ENCODE measurements around the gene FAF2.

DNA sequence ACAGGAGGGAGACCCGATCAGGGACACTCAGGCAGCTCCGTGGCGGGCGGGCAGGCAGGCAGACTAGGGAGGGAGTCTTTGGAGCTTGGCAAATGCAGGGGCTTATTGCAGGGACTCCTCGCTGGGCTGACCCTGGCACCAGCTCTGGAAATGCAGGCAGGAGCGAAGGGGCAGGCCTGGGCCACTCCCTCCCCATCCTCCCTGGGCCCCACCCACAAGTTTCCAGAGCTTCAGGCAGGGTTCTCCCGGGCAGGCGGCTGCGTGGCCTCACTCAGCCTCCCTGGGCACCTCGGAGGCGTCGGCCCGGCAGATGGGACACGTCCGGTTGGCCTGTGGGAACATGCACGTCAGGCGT lies 80.6 kb downstream of the FAF2 start:
- TF ChIP-seq, protein P1, sequence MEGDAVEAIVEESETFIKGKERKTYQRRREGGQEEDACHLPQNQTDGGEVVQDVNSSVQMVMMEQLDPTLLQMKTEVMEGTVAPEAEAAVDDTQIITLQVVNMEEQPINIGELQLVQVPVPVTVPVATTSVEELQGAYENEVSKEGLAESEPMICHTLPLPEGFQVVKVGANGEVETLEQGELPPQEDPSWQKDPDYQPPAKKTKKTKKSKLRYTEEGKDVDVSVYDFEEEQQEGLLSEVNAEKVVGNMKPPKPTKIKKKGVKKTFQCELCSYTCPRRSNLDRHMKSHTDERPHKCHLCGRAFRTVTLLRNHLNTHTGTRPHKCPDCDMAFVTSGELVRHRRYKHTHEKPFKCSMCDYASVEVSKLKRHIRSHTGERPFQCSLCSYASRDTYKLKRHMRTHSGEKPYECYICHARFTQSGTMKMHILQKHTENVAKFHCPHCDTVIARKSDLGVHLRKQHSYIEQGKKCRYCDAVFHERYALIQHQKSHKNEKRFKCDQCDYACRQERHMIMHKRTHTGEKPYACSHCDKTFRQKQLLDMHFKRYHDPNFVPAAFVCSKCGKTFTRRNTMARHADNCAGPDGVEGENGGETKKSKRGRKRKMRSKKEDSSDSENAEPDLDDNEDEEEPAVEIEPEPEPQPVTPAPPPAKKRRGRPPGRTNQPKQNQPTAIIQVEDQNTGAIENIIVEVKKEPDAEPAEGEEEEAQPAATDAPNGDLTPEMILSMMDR (IDR thresholded peaks at IDR 0.05): no peak
- no peak for TF ChIP-seq POLR2A (IDR thresholded peaks at IDR 0.05)
